Ovary (tissue), 9 donors: ENCODE measurements around the gene CCNK. TPM values are rescaled to one million over a fixed set of nuclear protein-coding genes. Genes with fewer than 3 reads are reported as not detected.

Experiments
- DNase-seq, 5 donors: peaks; one replicate each; pipeline ENCODE4 v3.0.0-alpha.2; 2019 to 2020
- H3K27ac ChIP-seq, 2 donors: fragments of 200-600 bp; one replicate each; pipeline versions ENCODE4 v1.5.1 to v1.8.0; 2019 to 2022
- H3K27me3 ChIP-seq: fragments of 200-600 bp; one replicate; pipeline ENCODE4 v1.8.0; 2022
- H3K36me3 ChIP-seq: fragments of 200-600 bp; sonication (generic); one replicate; pipeline ENCODE4 v1.5.1; 2019
- H3K4me1 ChIP-seq: one replicate; pipeline ENCODE4 v1.8.1; 2013; ENCODE audit warnings: mild to moderate bottlenecking, moderate library complexity; ENCODE audit not compliant: insufficient read depth
- H3K4me3 ChIP-seq: fragments of 200-600 bp; sonication (generic); one replicate; pipeline ENCODE4 v1.5.1; 2017
- H3K9me3 ChIP-seq, 2 donors: fragments of 200-600 bp in 1 of 2; sonication (generic) in 1 of 2; one replicate each; pipeline versions ENCODE4 v1.5.1 to v1.8.1; 2013 to 2019; ENCODE audit warnings: mild to moderate bottlenecking in 1 of 2, moderate library complexity in 1 of 2
- EP300 ChIP-seq: sonication (generic); formaldehyde crosslinking; IDR thresholded peaks from one replicate; pipeline ENCODE4 v1.6.1; 2017; ENCODE audit warnings: antibody characterized with exemption
- POLR2A ChIP-seq: fragments of 450-650 bp; IDR thresholded peaks from one replicate; pipeline ENCODE4 v1.6.1; 2017; ENCODE audit warnings: antibody characterized with exemption, mild to moderate bottlenecking, moderate library complexity
- WGBS, 3 donors: extraction: QIAGEN DNeasy Blood & Tissue Kit in 1 of 3; methylation state at CpG; one replicate each; pipeline versions ENCODE4 v1.1.5 to v1.1.7; 2013 to 2017; 5-methylcytosine and 5-hydroxymethylcytosine counted together
- intact Hi-C, 4 donors: fragments of 100-400 bp; cut with DNase I; formaldehyde crosslinking; loops; one replicate each; pipeline versions ENCODE4 v1.11.0 to v1.15.1; 2022 to 2023
- polyA plus RNA-seq, 2 donors: library from polyadenylated mRNA; stranded (reverse); fragments of 200-250 nt in 1 of 2; fragments of 350-450 nt in 1 of 2; fragmentation: Illumina TruSeq in 1 of 2; extraction: RNeasy Lipid Tissue Mini Kit (QIAGEN cat#74804) in 1 of 2; gene quantifications; one replicate each; pipeline ENCODE4 v1.2.3, GENCODE V29; 2013 to 2014
- total RNA-seq, 7 donors: library from RNA; depleted of rRNA in 2 of 7; stranded (reverse); fragments of >200 nt in 2 of 7; fragmentation: NEBNext Ultra II Directional in 3 of 7; extraction: Animal tissue kit (Norgen Biotek cat#: 25700) in 3 of 7; gene quantifications; one replicate each; pipeline versions ENCODE4 v1.1.0 to v1.2.4, GENCODE V29; 2016 to 2023
- TF ChIP-seq, protein P1 (sequence below), 3 donors: fragments of 450-650 bp in 2 of 3; fragments of 200-600 bp in 1 of 3; IDR thresholded peaks; one replicate each; pipeline versions ENCODE4 v1.5.1 to v1.8.0; 2016 to 2022; ENCODE audit warnings: antibody characterized with exemption in 3 of 3, mild to moderate bottlenecking in 1 of 3
- donor health status: DM: no; HTN: no; CAD: no; lungs with moderate emphysema.
- donor health status: DM: no; HTN: no; CAD: no.
- donor health status: Bipolar disorder and iron deficiency.
- donor health status: DM: yes; HTN: yes; CAD: no.
- donor health status: DM: no; HTN: no; CAD: no.
- donor health status: DM: yes; HTN: yes; CAD: no.

Gene CCNK
- total and polyA plus RNA-seq, 9 donors: 17.3 to 60.0 (median 46.8) TPM

GRCh38 chr14:99539491-99539890 is 58.3 kb downstream of the CCNK start:
- H3K27ac ChIP-seq: no peak overlapping the region
- H3K4me3 ChIP-seq: no peak overlapping the region
- no peak for TF ChIP-seq EP300
- TF ChIP-seq POLR2A: no peak
- TF ChIP-seq, protein P1, sequence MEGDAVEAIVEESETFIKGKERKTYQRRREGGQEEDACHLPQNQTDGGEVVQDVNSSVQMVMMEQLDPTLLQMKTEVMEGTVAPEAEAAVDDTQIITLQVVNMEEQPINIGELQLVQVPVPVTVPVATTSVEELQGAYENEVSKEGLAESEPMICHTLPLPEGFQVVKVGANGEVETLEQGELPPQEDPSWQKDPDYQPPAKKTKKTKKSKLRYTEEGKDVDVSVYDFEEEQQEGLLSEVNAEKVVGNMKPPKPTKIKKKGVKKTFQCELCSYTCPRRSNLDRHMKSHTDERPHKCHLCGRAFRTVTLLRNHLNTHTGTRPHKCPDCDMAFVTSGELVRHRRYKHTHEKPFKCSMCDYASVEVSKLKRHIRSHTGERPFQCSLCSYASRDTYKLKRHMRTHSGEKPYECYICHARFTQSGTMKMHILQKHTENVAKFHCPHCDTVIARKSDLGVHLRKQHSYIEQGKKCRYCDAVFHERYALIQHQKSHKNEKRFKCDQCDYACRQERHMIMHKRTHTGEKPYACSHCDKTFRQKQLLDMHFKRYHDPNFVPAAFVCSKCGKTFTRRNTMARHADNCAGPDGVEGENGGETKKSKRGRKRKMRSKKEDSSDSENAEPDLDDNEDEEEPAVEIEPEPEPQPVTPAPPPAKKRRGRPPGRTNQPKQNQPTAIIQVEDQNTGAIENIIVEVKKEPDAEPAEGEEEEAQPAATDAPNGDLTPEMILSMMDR (IDR thresholded peaks at IDR 0.05): no peak
- intact Hi-C loops: no loop called here
- H3K27me3 ChIP-seq: no peaks in the 10 kb centered on the region
- no peaks in the 10 kb centered on the region for H3K4me1 ChIP-seq
- WGBS, 3 donors: 68 to 76% (median 75%) methylated on average over 9 of the region's 9 CpGs
- no peaks in the 10 kb centered on the region for H3K36me3 ChIP-seq
- no peak for DNase-seq
- no peaks in the 10 kb centered on the region for H3K9me3 ChIP-seq

- H3K4me1 ChIP-seq: no peaks in the 10 kb centered on the region
- TF ChIP-seq POLR2A: no peak
- no peaks in the 10 kb centered on the region for H3K36me3 ChIP-seq
- WGBS, 3 donors: 71 to 83% (median 82%) methylated on average over 15 of the region's 15 CpGs
- H3K4me3 ChIP-seq: no peak overlapping the region
- no peaks in the 10 kb centered on the region for H3K27me3 ChIP-seq
- intact Hi-C loops: no loop called here
- H3K9me3 ChIP-seq: no peaks in the 10 kb centered on the region
- DNase-seq: no peak
- H3K27ac ChIP-seq: no peak overlapping the region
These were observed 59.2 kb downstream of the CCNK start for GRCh38 chr14:99540196-99541032.

DNA sequence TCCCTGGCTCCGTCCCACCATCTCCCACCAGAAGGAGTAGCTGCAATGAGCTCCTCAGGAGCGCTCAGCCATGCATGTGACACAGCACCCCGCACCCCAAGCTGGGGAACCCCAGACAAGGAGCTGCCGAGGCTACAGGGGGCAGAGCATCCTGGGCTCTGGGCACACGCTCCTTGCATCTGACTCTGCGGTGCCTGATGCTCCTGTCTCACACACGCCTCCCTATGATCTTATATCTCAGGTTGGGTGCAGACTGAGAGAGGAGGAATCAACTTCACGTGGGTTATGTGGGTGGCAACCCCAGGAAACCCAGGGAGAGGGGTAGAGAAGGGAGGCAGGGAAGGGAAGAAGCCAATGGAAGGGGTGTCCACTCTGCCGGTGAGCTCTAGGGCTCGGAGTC is 60.0 kb downstream of the CCNK start:
- peaks cover 2% of the 10 kb centered on the region for H3K4me1 ChIP-seq
- no peaks in the 10 kb centered on the region for H3K27me3 ChIP-seq
- H3K4me3 ChIP-seq: no peak overlapping the region
- 86 to 90% (median 88%) methylated on average over 10 of the region's 10 CpGs for WGBS, 3 donors
- no peak for TF ChIP-seq POLR2A
- no peak for TF ChIP-seq EP300
- TF ChIP-seq, protein P1 (IDR thresholded peaks at IDR 0.05): no peak
- H3K27ac ChIP-seq: no peak overlapping the region
- no peaks in the 10 kb centered on the region for H3K36me3 ChIP-seq
- DNase-seq: no peak
- H3K9me3 ChIP-seq: no peaks in the 10 kb centered on the region
- intact Hi-C loops: no loop called here

DNA sequence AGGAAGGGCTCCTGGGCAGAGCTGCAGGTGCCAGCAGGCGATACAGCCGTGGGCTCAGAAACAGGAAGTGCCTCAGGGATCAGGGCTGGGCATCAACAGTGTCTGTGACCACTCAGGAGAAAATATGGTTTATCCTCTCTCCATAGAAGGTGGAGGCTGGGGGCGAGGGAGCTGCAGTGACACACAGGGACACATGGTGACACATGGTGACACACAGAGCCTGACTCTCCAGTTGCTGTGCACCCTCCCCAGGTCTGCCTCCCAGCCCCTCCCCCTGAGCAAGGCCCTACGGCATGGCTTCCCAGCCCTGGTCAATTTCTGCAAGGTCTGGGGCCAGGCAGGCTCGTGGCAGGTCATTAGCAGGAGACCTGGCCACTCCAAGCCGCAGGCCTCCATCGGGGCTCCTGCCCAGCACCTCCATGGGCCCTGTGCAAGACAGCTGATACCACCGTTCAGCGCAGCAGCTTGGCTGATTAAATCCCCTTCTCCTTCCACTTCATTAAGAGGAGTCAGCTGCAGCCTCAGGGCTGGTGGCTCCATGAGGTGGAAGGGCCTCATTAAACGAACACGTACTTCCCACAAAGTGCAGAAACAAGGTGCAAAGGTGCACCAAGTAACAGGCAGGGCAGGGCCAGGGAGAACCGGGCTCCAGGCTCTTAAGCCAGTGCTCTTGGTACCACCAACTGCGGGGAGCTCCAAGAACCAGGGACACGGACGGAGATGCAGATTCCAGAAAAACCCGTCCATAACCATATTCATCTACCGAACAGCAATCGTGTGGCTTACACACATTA is 60.7 kb downstream of the CCNK start:
- TF ChIP-seq EP300 (no peak), POLR2A (no peak)
- TF ChIP-seq, protein P1 (IDR thresholded peaks at IDR 0.05): no peak
- Histone ChIP-seq H3K36me3 (no peaks in the 10 kb centered on the region), H3K27me3 (no peaks in the 10 kb centered on the region), H3K9me3 (no peaks in the 10 kb centered on the region), H3K4me1 (peaks cover 4% of the 10 kb centered on the region), H3K27ac (no peak overlapping the region), H3K4me3 (no peak overlapping the region)
- intact Hi-C loops: no loop called here
- WGBS, 3 donors: 87 to 93% (median 88%) methylated on average over 17 to 18 of the region's 18 CpGs
- no peak for DNase-seq

DNA sequence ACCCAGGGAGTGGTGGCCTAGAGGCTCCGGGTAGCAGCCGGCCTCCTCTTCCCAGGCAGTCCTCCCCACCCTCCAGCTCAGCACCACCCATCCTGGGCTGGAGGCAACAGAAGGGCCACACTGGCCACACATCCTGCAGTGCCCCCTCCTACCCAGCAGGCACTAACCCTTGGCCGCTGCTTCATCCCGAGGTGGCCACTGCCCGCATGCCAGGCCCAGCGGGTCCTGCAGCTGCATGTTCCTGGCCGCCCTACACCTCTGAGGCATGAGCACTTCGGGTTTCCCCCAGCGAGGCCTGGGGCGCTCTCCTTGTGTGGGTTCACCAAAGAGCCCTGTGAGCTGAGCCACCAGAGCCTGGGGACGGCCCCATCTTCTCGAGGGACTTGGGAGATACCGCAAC is 61.4 kb downstream of the CCNK start:
- H3K4me1 ChIP-seq: peaks cover 4% of the 10 kb centered on the region
- no peak overlapping the region for H3K27ac ChIP-seq
- 88 to 93% (median 92%) methylated on average over 13 of the region's 13 CpGs for WGBS, 3 donors
- H3K27me3 ChIP-seq: no peaks in the 10 kb centered on the region
- H3K4me3 ChIP-seq: no peak overlapping the region
- DNase-seq: no peak
- no peak for TF ChIP-seq POLR2A
- TF ChIP-seq EP300: no peak
- TF ChIP-seq, protein P1 (IDR thresholded peaks at IDR 0.05): no peak
- H3K36me3 ChIP-seq: no peaks in the 10 kb centered on the region
- intact Hi-C loops: no loop called here
- no peaks in the 10 kb centered on the region for H3K9me3 ChIP-seq
